GM18498 (cell line): ENCODE results near the gene IER3.
"Not testable (repeated sequence)": the region's sequence is repeated elsewhere in the genome, so short reads cannot be mapped to it uniquely, and the experiment has no call there.

Experiments used
- ATAC-seq: cut with Tn5 transposase; IDR thresholded peaks from one replicate; pipeline ENCODE4 v1.9.1; 2021; ENCODE audit warnings: mild to moderate bottlenecking, moderate library complexity; ENCODE audit not compliant: unreplicated experiment

IER3 gene

DNA sequence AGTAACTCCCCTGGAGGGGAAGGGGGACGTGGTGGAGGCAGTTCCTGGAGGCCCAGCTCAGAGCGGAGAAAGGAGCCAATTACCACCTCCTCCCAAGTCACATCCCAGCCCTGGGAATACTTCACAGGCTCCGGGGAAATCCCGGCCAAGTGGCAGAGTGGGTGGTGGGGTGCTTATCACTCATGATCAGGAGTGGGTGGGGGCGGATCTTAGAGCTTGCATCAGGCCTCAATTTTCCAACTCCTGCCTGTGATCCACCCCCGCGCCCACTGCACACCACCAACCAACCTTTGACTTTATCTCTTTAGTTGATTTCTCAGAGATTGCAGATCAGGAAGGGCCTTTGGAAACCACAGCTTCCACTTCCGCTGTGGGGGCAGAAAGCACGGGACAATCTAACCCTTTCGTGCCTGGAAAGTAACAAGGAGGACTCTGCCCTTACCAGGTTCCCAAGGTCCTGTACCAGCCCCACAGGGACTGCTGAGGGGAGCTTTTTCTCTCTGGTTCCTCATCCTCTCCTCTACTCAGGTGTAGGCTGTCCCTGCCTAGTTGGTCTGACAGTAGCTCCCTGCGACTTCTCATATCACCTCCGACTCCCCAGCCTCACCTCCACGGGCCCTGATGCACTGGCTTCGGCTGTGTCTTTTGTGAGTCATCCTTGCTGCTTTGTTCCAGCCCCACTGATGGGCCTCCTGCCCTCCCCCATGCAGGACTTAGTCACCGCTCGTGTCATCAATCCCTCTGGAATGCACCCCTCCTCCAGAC lies 24.9 kb upstream of the IER3 start:
- no peak for ATAC-seq

DNA sequence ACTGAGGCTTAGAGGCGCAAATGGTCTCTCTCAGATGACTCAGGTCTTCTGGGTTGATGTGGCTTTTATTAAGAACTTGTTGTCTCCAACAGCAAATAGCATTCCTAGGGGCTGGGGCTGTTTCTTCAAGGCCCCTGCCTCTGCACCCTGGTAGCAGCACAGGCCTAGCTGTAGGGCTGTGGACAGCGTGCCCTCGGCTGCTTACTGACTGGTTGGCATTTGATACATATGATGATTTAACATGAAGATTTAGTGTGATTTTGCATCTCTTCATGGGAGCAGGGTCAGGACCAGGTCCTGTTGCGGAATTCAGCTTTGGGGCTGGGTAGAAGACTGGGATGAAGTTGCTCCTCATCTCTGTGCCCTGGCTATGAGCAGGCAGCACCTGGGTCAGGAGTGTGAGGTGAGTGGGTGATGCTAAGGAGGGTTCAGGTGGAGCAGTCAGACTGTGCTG lies 24.3 kb upstream of the IER3 start:
- ATAC-seq: no peak

DNA sequence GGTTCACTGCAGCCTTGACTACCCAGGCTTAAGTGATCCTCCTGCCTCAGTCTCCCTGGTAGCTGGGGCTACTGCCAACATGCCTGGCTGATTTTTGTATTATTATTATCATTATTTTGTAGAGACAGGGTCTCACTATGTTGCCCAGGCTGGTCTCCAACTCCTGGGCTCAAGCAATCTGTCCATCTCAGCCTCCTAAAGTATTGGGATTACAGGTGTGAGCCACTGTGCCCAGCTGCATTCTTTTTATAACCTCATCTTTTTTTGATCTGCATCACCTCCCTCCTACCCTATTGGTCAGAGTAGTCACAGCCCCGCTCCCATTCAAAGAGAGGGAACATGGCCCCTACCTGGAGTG lies 23.6 kb upstream of the IER3 start:
- ATAC-seq: no peak

DNA sequence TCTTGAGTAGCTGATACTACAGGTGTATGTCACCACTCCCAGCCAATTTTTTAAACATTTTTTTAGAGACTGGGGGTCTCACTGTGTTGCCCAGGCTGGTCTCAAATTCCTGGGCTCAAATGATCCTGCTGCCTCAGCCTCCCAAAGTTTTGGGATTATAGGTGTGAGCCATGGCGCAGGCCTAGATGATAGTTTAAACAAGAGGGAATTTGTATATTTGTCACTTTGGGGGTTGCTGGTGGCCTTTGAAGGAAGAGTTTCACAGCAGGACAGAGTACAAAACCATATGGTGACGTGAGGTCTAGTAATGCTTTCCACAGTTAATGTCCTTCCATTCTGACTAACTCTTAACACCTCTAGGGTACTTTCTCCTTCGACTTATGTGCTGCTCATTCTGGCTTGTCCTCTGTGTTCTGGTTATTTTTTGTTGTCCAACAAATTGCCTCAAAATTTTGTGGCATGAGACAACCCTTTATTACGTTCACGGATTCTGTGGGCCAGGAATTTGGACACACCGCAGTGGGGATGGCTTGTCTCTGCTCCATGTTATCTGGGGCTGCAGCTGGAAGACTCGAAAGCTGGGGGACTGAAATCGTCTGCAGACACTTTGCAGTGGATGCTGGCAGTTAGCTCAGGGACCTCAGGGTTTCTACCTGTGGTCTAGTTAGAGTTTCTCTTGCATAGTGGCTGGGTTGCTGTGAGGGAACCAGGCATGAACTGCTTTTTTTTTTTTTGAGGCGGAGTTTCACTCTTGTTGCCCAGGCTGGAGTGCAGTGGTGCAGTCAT lies 23.0 kb upstream of the IER3 start:
- ATAC-seq: peak; percentile 73

DNA sequence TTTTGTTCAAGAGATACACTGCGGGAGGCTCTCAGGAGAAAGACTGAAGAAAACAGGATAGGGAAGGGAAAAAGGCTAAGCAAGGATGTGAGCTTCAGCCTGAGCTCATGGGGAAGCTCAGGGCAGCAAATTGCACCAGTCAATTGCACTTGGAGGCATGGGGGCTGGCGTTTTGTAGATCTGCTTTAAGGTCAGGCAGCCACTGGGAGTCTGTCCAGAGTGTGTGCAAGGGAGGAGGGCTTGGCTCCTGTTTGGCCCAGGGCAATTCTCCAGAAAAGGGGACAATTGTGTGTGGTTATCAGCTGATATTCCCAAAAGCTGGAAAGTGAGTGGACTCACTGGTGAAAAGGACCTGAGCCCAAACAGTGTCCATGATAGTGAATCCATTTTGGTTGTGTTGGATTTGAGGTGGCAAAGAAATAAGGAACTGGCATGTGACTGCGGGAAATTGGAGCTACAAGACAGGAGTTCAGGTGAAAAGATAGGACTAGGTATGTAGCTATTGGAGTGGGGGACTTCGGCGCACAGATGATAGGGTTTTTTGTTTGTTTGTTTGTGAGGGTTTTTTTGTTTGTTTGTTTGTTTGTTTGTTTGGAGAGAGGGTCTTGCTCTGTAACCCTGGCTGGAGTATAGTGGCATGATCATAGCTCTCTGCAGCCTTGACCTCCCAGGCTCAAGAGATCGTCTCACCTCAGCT lies 22.3 kb upstream of the IER3 start:
- ATAC-seq: no peak

DNA sequence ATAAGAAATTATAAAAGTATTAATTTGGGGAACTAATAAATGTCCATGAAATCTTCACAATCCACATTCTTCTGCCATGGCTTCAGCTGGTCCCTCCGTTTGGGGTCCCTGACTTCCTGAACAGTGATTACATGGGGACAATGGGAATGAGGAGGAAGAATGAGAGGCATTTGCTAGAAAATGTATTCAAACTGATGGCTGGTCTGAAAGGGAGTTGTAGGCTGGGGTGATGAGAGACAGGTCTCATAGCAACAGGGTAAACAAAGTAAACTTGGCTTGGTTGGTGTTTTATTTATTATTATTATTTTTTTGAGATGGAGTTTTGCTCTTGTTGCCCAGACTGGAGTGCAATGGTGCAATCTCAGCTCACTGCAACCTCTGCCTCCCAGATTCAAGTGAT lies 21.1 kb upstream of the IER3 start:
- ATAC-seq: not testable (repeated sequence)

DNA sequence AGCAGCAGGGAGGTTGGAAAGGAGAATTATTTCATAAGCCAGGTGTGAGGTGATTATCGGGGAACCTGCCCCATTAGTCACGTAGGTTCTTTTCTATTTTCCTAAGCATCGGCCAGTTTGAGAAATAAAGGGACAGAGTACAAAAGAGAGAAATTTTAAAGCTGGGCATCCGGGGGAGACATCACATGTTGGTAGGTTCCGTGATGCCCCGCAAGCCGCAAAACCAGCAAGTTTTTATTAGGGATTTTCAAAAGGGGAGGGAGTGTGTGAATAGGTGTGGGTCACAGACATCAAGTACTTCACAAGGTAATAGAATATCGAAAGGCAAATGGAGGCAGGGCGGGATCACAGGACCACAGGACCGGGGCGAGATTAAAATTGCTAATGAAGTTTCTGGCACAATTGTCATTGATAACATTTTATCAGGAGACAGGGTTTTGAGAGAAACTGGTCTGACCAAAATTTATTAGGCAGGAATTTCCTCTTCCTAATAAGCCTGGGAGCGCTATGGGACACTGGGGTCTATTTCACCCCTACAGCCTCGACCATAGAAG lies 20.2 kb upstream of the IER3 start:
- not testable (repeated sequence) for ATAC-seq

DNA sequence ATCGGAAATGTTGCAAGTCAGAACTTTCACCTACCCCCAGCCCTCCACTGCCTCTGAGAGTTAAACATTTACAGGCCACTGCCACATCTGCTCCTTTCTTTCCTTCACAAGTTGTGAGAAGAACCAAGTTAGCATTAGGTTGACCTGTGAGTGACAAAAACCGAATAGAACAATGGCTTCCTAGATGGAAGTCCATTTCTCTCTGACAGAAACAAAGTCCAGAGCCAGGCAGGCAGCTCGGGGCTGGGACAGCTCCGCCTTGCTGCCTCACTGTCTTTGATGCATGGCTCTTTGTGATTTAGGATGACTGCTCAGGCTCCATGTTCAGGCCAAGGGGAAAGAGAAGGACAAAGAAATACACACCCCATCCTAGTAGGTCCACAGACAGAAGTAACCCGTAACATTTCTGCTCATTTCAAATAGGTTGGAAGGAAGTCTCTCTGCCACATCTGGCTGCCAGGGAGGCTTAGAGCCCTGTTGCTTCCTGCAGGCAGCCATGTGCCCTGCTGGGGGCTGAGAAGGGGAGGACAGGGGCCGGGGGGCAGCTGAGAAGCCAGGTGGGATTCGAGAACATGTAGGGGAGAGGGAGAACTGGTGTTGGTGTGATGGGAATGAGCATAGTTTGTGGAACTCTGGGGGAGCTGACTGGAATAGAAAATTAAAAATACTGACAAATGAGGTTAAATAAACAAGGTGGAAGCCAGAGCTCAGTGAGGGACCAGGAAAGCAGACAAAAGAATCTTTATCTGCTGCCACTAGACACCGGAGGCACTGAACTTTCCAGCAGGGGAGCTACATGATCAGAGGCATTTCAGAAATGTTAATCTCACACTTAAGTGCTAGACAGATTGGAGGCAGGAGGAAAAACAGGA lies 19.5 kb upstream of the IER3 start:
- ATAC-seq: no peak

DNA sequence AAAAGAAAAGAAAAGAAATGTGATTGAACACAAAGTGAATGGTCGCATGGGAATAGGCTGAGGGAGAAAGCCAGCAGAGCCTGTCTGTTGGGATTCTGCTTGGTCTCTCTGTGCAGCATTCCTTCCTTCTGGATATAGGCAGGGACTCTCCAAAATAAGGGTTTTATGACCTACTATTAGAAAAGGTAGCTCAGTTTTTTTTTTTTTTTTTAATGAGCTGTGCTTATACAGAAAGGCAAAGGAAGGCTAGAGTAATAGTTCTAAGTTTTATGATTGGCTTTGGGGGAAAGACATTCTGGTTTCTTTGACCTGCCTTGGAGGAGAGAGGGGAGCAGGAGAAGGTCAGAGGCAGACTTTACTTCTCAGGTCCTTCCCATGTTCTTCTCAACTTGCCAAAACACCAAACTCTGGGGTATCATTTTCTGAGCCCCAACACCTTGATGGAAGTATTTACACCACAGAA lies 18.8 kb upstream of the IER3 start:
- no peak for ATAC-seq

DNA sequence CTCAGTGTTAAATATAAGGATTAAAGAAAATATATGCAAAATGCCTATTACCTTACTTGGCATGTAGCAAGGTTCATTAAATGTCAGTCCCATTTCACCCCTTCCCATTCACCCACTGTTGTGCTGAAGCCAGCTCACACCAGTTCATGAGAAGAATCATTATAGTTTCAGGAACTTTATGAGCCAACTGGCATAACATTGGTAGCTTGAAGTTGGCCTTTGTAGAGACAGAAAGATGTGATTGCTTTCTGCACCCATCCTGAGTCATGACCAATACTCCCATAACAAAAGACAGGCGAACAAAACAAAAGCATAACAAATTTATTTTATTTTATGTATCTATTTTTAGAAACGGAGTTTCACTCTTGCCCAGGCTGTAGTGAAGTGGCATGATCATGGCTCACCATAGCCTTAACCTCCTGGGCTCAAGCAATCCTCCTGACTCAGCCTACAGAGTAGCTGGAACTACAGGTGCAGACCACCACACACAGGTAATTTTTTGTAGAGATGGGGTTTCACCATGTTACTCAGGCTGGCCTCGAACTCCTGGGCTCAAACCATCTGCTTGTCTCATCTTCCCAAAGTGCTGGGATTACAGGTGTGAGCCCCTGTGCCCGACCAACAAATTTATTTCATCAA lies 17.6 kb upstream of the IER3 start:
- no peak for ATAC-seq

DNA sequence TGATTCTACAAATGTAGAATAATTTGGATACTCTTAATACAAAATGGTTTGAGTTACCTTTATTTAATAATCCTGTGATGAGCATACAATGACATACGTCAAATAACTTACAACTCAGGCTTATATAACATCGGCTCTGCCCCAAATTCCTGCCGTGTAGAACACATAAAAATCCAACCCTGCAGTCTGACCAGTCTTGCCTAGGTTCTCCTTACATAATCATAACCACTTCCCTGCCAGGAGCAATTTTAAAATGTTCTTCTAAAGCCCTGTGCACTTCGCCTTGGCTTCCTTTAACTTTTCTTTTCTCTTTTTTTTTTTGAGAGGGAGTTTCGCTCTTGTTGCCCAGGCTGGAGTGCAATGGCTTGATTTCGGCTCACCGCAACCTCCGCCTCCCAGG lies 16.2 kb upstream of the IER3 start:
- no peak for ATAC-seq

DNA sequence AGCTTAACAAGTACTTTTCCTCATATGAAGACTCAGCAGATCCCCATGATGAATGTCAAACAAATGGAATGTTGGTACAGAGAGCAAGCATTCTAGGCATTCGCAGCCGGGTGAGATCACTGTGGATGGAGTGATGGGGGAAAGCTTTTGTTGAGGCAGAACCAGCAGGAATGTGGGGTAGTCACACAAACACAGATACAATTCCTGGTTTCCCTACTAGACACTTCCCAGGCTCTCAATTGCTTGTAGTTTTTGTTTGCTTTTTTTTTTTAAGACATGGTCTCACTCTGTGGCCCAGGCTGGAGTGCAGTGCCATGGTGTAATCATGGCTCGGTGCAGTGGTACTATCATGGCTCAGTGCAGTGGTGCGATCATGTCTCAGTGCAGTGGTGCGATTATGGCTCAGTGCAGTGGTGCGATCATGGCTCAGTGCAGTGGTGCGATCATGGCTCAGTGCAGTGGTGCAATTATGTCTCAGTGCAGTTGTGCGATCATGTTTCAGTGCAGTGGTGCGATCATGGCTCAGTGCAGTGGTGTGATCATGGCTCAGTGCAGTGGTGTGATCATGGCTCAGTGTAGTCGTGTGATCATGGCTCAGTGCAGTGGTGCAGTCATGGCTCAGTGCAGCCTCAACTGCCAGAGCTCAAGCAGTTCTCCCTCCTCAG lies 15.4 kb upstream of the IER3 start:
- no peak for ATAC-seq

DNA sequence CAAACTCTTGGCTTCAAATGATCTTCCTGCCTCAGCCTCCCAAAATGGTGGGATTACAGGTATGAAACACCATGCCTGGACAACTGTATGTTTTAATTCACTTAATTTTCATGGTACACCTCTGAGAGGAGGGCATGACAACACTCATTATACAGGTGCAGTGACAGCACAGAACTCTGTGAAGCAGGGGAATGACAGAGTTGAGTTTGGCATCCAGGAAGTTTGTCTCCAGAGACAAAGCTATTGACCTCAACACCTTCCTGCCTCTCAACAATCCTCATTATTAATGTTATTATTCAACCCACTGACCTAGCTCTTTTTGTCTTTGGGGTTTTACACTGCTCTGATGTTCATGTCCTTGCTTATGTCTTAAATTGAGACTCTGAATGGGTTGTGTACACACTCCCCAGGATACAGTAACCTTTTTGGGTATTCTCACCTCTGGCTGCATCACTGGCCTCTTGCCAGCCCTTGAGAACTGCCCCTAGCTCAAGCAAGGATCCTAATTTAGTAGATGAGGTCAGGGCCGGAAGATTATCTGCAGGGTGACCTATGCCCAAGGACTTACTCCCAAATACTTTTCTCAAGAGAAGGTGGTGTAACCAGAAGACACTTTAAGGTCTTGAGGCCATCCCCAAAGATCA lies 13.0 kb upstream of the IER3 start:
- no peak for ATAC-seq

DNA sequence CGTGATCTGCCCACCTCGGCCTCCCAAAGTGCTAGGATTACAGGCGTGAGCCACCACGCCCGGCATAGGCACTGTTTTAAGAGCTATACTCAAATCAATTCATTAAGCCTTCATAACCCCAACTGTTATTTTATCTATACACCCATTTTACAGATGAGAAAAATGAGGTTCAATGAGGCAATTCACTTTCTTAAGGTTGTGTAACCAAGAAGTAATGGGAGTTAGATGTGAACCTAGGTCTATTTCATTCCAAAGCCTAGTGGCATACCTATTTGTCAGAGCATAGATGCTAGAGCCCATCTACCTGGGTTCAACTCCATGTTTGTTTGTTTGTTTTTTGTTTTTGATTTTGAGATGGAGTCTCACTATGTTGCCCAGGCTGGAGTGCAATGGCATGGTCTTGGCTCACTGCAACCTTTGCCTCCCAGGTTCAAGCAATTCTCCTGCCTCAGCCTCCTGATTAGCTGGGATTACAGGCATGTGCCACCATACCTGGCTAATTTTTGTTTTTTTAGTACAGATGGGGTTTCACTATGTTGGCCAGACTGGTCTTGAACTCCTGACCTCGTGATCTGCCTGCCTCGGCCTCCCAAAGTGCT lies 12.2 kb upstream of the IER3 start:
- ATAC-seq: not testable (repeated sequence)

DNA sequence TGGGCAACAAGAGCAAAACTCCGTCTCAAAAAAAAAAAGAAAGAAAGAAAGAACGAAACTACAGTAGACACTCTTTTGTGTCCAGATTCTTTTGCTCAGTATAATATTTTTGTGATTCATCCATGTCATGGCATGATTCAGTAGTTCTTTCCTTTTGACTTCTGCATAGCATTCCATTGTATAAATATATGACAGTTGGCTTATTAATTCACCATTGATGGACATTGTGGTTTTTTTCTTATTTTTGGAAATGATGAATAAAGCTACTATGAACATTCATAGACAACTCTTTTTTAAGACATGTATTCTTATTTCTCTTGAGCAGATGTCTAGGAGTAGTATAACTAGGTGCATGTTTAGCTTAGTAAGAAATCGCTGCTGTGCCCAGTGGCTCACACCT lies 10.3 kb upstream of the IER3 start:
- ATAC-seq: no peak

DNA sequence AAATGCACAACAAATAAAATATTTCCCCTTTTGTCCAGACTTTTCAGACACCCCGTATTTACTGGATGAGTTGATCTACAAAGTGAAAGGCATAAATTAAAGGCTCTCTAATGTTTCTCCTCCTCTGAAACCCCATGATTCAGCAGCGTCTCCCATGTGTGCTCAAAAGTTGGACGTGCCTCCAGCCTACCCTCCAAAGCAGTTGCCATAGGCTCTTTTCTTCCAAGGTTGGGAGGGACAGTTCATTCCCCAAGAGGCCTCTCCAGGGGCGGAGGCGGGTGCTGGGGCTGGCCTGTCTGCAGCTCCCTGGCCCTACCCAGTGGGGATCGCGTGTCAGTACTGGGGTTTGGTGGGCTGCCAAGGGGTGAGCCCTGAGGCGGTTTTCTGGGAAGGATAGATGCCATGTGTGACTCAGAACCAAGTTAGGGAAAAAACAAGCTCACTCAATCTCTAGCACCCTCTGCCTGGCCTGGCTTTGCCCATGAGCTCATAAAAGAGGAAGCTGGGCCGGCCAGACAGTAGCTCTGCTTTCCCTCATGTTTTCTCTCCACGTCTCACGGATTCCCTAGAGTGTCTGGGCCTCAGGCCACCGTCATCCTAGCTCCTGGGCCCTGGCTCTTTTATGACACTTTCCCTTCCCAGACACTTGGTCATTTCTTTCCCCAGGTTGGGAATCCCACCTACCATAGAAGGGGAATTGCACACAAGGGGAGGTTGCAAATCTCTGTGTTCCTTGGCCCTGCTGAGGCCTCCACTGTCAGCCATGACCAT lies 8.0 kb upstream of the IER3 start:
- no peak for ATAC-seq

DNA sequence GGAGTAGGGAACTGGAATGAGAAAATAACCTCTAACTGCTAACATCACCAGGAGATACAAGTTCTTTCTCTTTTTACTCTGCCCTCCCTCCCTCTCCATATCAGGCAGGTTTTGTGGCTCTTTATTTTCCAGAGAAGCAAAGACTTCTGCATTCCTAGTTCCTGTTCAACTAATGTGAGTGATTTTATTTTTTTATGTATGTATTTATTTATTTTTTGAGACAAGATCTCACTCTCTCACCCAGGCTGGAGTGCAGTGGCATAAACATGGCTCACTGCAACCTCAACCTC lies 6.0 kb upstream of the IER3 start:
- no peak for ATAC-seq
